GM12872 (cell line): Measurements from ENCODE around the gene KDM6A.

ENCODE experiments used
- CTCF ChIP-seq: IDR thresholded peaks from 3 replicates; pipeline ENCODE4 v1.5.1; 2011; ENCODE audit warnings: low read depth, mild to moderate bottlenecking, low read length, moderate library complexity; ENCODE audit not compliant: insufficient read depth

The KDM6A gene

GRCh38 chrX:44918722-44919121 lies 45.7 kb downstream of the KDM6A start:
- no peak for TF ChIP-seq CTCF

- no peak for TF ChIP-seq CTCF
These were observed 50.0 kb downstream of the KDM6A start for GRCh38 chrX:44922980-44923379.

- TF ChIP-seq CTCF, result no peak
These were observed 54.4 kb downstream of the KDM6A start for GRCh38 chrX:44927398-44927797.

DNA sequence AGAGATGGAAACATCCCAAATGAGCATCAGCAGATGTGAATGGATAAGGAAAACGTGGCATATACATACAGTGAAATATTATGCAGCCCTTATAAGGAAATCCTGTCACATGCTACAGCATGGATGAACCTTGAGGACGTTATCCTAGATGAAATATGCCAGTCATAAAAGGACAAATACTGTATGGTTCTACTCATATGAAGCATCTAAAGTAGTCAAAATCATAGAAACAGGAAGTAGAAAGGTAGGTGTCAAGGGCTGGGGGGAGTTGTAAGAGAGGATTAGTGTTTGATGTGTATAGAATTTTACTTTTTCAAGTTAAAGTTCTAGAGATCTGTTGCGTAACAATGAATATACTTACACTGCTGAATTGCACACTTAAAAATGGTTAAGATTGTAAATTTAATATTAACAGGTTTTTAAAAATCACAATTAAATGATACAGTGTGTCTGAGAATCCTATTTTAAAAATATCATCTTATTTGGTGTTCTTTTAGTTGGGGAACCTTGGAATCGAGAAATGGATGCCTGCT lies 58.5 kb downstream of the KDM6A start:
- TF ChIP-seq CTCF, result no peak

DNA sequence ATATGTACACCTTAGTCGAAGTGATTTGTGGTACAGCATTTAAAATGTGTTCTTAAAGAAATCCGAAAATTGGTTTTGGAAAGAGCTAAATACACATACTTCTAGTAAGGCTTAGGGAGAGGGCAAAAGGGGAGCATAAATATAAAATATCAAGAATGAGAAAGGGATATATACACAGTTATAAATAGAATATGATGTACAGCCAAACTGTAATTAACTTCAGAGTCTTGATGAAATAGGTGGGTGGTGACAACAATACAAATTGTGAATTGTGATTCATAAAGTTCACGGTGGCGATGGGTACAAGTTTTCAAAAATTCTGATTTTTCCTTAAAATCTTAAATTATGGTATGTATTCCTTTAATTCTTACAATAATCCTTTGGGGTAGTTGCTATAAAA lies 62.2 kb downstream of the KDM6A start:
- no peak for TF ChIP-seq CTCF

DNA sequence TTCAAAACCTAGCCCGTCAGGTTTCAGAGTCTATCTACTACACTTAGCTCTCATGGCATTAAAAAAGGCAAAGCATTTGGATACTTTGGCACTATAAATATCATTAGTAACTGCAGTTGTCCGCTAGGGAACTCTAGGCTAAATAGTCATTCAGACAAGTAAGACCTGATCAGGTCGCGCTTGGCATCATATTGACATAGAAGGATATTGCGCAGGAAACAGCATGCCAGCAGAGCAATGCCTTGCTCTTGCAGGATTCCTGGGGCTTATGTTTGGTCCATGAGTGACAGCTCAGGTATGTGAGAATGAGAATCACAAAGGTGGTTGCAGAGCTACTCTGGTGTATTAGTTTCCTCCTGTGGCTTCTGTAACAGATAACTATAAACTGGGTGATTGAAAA lies 62.7 kb downstream of the KDM6A start:
- no peak for TF ChIP-seq CTCF

- TF ChIP-seq CTCF, result no peak
These were observed 64.6 kb downstream of the KDM6A start for GRCh38 chrX:44937606-44938005.

DNA sequence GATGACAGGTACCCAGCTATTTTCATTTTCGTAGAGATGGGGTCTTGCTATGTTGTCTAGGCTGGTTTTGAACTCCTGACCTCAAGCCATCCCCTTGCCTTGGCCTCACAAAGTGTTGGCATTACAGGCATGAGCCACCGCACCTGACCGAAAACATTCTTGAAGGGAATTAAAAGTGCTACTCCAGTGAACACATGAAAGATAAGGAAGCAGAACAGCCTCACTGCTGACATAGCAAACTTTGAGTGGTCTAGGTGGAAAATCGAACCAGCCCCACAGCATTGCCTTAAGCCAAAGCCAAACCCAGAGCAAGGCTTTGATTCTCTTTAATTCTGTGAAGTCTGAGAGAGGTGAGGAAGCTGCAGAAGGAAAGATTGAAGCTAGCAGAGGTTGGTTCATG lies 65.1 kb downstream of the KDM6A start:
- no peak for TF ChIP-seq CTCF
